ENCODE data around the gene CPNE6.

Gene CPNE6

GRCh38 chr14:24086193-24086955 lies 15.0 kb downstream of the CPNE6 start:
- no peak for DNase-seq (ENCODE audit: low read depth)

GRCh38 chr14:24087004-24087403 lies 15.6 kb downstream of the CPNE6 start:
- DNase-seq (ENCODE audit: low read depth) = no peak

GRCh38 chr14:24088095-24088494 lies 16.7 kb downstream of the CPNE6 start:
- DNase-seq (ENCODE audit: low read depth) = no peak

- no peak for DNase-seq (ENCODE audit: low read depth)
These were observed 18.5 kb downstream of the CPNE6 start for GRCh38 chr14:24089890-24090289.

GRCh38 chr14:24092110-24092504 lies 20.7 kb downstream of the CPNE6 start:
- no peak for DNase-seq (ENCODE audit: low read depth)

- no peak for DNase-seq (ENCODE audit: low read depth)
These were observed 21.3 kb downstream of the CPNE6 start for GRCh38 chr14:24092505-24093206.

GRCh38 chr14:24093207-24093900 lies 22.0 kb downstream of the CPNE6 start:
- no peak for DNase-seq (ENCODE audit: low read depth)

GRCh38 chr14:24093901-24094840 lies 22.8 kb downstream of the CPNE6 start, which contains the start of gene PCK2:
TSS of gene PCK2 (plus strand) at chr14:24094311. CDS start at chr14:24094406, 95 bp downstream.
- no peak for DNase-seq (ENCODE audit: low read depth)

GRCh38 chr14:24094841-24095270 lies 23.5 kb downstream of the CPNE6 start:
- no peak for DNase-seq (ENCODE audit: low read depth)

- DNase-seq (ENCODE audit: low read depth) = no peak
These were observed 24.1 kb downstream of the CPNE6 start for GRCh38 chr14:24095271-24096068.

- no peak for DNase-seq (ENCODE audit: low read depth)
These were observed 25.3 kb downstream of the CPNE6 start for GRCh38 chr14:24096545-24097181.

- no peak for DNase-seq (ENCODE audit: low read depth)
These were observed 27.0 kb downstream of the CPNE6 start for GRCh38 chr14:24098229-24098926.

- no peak for DNase-seq (ENCODE audit: low read depth)
These were observed 27.8 kb downstream of the CPNE6 start for GRCh38 chr14:24098927-24099813.

GRCh38 chr14:24100197-24100981 lies 29.0 kb downstream of the CPNE6 start:
- no peak for DNase-seq (ENCODE audit: low read depth)

- DNase-seq (ENCODE audit: low read depth) = no peak
These were observed 29.7 kb downstream of the CPNE6 start for GRCh38 chr14:24100982-24101494.

GRCh38 chr14:24102357-24103048 lies 31.1 kb downstream of the CPNE6 start:
- no peak for DNase-seq (ENCODE audit: low read depth)

- DNase-seq (ENCODE audit: low read depth) = no peak
These were observed 32.1 kb downstream of the CPNE6 start for GRCh38 chr14:24103451-24103850.
